HCT116 (cell line): ENCODE results near the gene PYGO2. TPM values are rescaled to one million over a fixed set of nuclear protein-coding genes. Genes with fewer than 3 reads are reported as not detected.

ENCODE experiments used
- ATAC-seq: fragments of 200-7000 bp; cut with Tn5 transposase; 2 replicates; pipeline ENCODE4 v1.9.1; 2020; ENCODE audit warnings: mild to moderate bottlenecking, moderate library complexity
- BruUV-seq: library from RNA; stranded (reverse); fragments of 400-500 nt; replicated peaks from 2 replicates; lab custom pipeline; 2021; lab: Mats Ljungman, UMichigan
- CTCF ChIA-PET: fragments of 300-600 bp; sonication (Branson Sonifier 250); formaldehyde crosslinking; loops from one replicate; lab custom pipeline; 2021; ENCODE audit warnings: antibody characterized with exemption; lab: Charles Lee
- POLR2A ChIA-PET: fragments of 300-600, 350-600 bp; sonication (Branson Sonifier 250); formaldehyde crosslinking; loops from one replicate; lab custom pipeline; 2021; ENCODE audit warnings: antibody characterized with exemption; lab: Charles Lee
- RAD21 ChIA-PET, 2 experiments: fragments of 300-600 bp; sonication (Branson Sonifier 250); formaldehyde crosslinking; loops; one replicate each; lab custom pipeline; 2023; ENCODE audit warnings: low total read pairs in 2 of 2; ENCODE audit not compliant: uncharacterized antibody in 2 of 2, unreplicated experiment in 2 of 2, low non-redundant PET in 1 of 2; lab: Charles Lee
- DNase-seq: peaks from one replicate; pipeline ENCODE4 v3.0.0-alpha.2; 2010; ENCODE audit warnings: low read depth, low spot score
- H2AFZ ChIP-seq: fragments of 200-600 bp; shearing (Covaris generic), sonication (generic); 2 replicates; pipeline ENCODE4 v1.6.1; 2017; ENCODE audit warnings: low read depth, mixed run types, mixed read lengths, antibody characterized with exemption, low read length; ENCODE audit not compliant: poor library complexity, severe bottlenecking
- H3K27ac ChIP-seq: 2 replicates; pipeline ENCODE4 v1.5.1; 2012; ENCODE audit warnings: low read depth, low read length
- H3K27me3 ChIP-seq: fragments of 200-600 bp; sonication (generic); 2 replicates; pipeline ENCODE4 v1.6.1; 2016; ENCODE audit warnings: mixed run types, low read length, mixed read lengths; ENCODE audit not compliant: insufficient read depth
- H3K36me3 ChIP-seq, 2 experiments: fragments of 200-500 bp in 1 of 2; fragments of 200-600 bp in 1 of 2; sonication (Bioruptor generic) in 1 of 2; sonication (generic) in 1 of 2; 2 replicates each; pipeline versions ENCODE4 v1.5.1 to v1.6.1; 2014 to 2016; ENCODE audit warnings: low read length in 2 of 2, inconsistent platforms in 1 of 2, mixed read lengths in 1 of 2, mixed run types in 1 of 2; ENCODE audit not compliant: insufficient read depth in 2 of 2, control insufficient read depth in 1 of 2
- H3K4me1 ChIP-seq, 2 experiments: fragments of 200-600 bp in 1 of 2; sonication (generic) in 1 of 2; 2 replicates each; pipeline versions ENCODE4 v1.5.1 to v1.6.1; 2012 to 2017; ENCODE audit warnings: low read length in 2 of 2, inconsistent platforms in 1 of 2, mild to moderate bottlenecking in 1 of 2, mixed read lengths in 1 of 2, mixed run types in 1 of 2, moderate library complexity in 1 of 2; ENCODE audit not compliant: insufficient read depth in 2 of 2, control insufficient read depth in 1 of 2
- H3K4me2 ChIP-seq: fragments of 200-600 bp; sonication (generic); 2 replicates; pipeline ENCODE4 v1.6.1; 2017; ENCODE audit warnings: mixed run types, low read length, mixed read lengths
- H3K4me3 ChIP-seq, 2 experiments: fragments of 200-600 bp in 1 of 2; sonication (generic) in 1 of 2; replicated peaks in 1 of 2; 2 replicates each; pipeline ENCODE4 v1.5.1; 2011 to 2016; ENCODE audit warnings: low read length in 2 of 2, control low read depth in 1 of 2, low read depth in 1 of 2, mild to moderate bottlenecking in 1 of 2, mixed read lengths in 1 of 2, mixed run types in 1 of 2
- H3K79me2 ChIP-seq: fragments of 200-600 bp; sonication (generic); 2 replicates; pipeline ENCODE4 v1.6.1; 2017; ENCODE audit warnings: mild to moderate bottlenecking, mixed run types, low read length, moderate library complexity, mixed read lengths; ENCODE audit not compliant: insufficient read depth
- H3K9ac ChIP-seq: fragments of 200-600 bp; sonication (generic); 2 replicates; pipeline ENCODE4 v1.6.1; 2016; ENCODE audit warnings: low read length, mixed read lengths
- H3K9me2 ChIP-seq: fragments of 200-600 bp; sonication (generic), shearing (Covaris generic); 2 replicates; pipeline ENCODE4 v1.6.1; 2017; ENCODE audit warnings: mixed run types, mild to moderate bottlenecking, moderate library complexity; ENCODE audit not compliant: insufficient read depth
- H3K9me3 ChIP-seq, 2 experiments: fragments of 200-500 bp in 1 of 2; fragments of 200-600 bp in 1 of 2; sonication (Bioruptor generic) in 1 of 2; sonication (generic) in 1 of 2; 2 replicates each; pipeline ENCODE4 v1.6.1; 2014 to 2017; ENCODE audit warnings: low read length in 2 of 2, mixed read lengths in 2 of 2, inconsistent platforms in 1 of 2, low read depth in 1 of 2, mild to moderate bottlenecking in 1 of 2, mixed run types in 1 of 2, moderate library complexity in 1 of 2; ENCODE audit not compliant: control insufficient read depth in 1 of 2, insufficient read depth in 1 of 2
- H4K20me1 ChIP-seq: fragments of 200-600 bp; sonication (generic), shearing (Covaris generic); 2 replicates; pipeline ENCODE4 v1.6.1; 2017; ENCODE audit warnings: mixed run types, mild to moderate bottlenecking, moderate library complexity; ENCODE audit not compliant: insufficient read depth
- CBX3 ChIP-seq: IDR thresholded peaks from 2 replicates; pipeline ENCODE4 v1.6.1; 2012; ENCODE audit warnings: low read depth
- CTCF ChIP-seq, 3 experiments: fragments of 200-600 bp in 1 of 3; sonication (generic) in 1 of 3; IDR thresholded peaks in 2 of 3; conservative IDR thresholded peaks in 1 of 3; 2 replicates each; pipeline ENCODE4 v1.5.1; 2012 to 2017; ENCODE audit warnings: low read depth in 2 of 3, low read length in 2 of 3, antibody characterized with exemption in 1 of 3, borderline replicate concordance in 1 of 3, control low read depth in 1 of 3, mild to moderate bottlenecking in 1 of 3, mixed read lengths in 1 of 3, mixed run types in 1 of 3, moderate library complexity in 1 of 3; ENCODE audit not compliant: insufficient read depth in 1 of 3
- POLR2AphosphoS5 ChIP-seq: IDR thresholded peaks from 2 replicates; pipeline ENCODE4 v1.6.1; 2011; ENCODE audit warnings: mild to moderate bottlenecking, low read depth, low read length, moderate library complexity
- intact Hi-C: fragments of 100-400 bp; cut with micrococcal nuclease; formaldehyde crosslinking; loops from 2 replicates; pipeline ENCODE4 v1.10.0; 2022
- total RNA-seq: library from RNA; stranded (reverse); gene quantifications from one replicate; pipeline ENCODE4 v1.2.1, GENCODE V29; 2021; ENCODE audit not compliant: unreplicated experiment

The PYGO2 gene
- total RNA-seq, 1 experiment from 2014 or later, result 37.2 TPM

GRCh38 chr1:154993572-154994268 lies 32.1 kb upstream of the PYGO2 start, which contains the start of gene LENEP:
Gene LENEP, plus strand, starts transcription at chr1:154993586. Its CDS starts 22 bp downstream, at chr1:154993608.
- H3K9me3 ChIP-seq, result no peaks in the 10 kb centered on the region
- H3K36me3 ChIP-seq, result peaks cover 2 to 14% of the 10 kb centered on the region in 2 experiments; a peak in 2 of 4 replicates
- no peak within 1 kb of the TSS for H3K4me2 ChIP-seq
- TF ChIP-seq CBX3 (no peak), POLR2AphosphoS5 (0 out of 2 replicates have a peak, but pooled peaks have one; percentile 1)
- peaks cover 25 to 49% of the 10 kb centered on the region in 2 experiments for H3K4me1 ChIP-seq
- H3K27ac ChIP-seq, result peak within 1 kb of the TSS; percentile 32; the same call in 1 of the 2 replicates
- H3K27me3 ChIP-seq, result no peaks in the 10 kb centered on the region
- ChIA-PET POLR2A (interaction anchor here (1.1 to 2.8 kb wide), 5 partner anchors 10 to 32 kb away, joined by 3 to 18 read pairs (median 8); partner anchors contain the start of genes CKS1B, FLAD1 and SHC1), RAD21 (no interaction called here), CTCF (interaction anchor here (0.7 to 1.3 kb wide), 4 partner anchors 11 to 91 kb away, joined by 3 to 5 read pairs (median 4); no protein-coding TSS in a partner anchor)
- no TSS peak for BruUV-seq
- peak; percentile 10; the same call in 1 of the 2 replicates for ATAC-seq
- no peak within 1 kb of the TSS for H2AFZ ChIP-seq
- H3K79me2 ChIP-seq, result peaks cover 10% of the 10 kb centered on the region; the same call in 1 of the 2 replicates
- H3K4me3 ChIP-seq, result no peak within 1 kb of the TSS
- intact Hi-C loops, result no loop called here
- H3K9me2 ChIP-seq, result no peaks in the 10 kb centered on the region
- 0 out of 2 replicates have a peak within 1 kb of the TSS, but pooled peaks have one; percentile 10 for H3K9ac ChIP-seq
- DNase-seq, result no peak
- no peaks in the 10 kb centered on the region for H4K20me1 ChIP-seq

GRCh38 chr1:154992721-154993571 lies 31.4 kb upstream of the PYGO2 start:
- Histone ChIP-seq H3K79me2 (peaks cover 18% of the 10 kb centered on the region; the same call in 1 of the 2 replicates), H3K4me2 (no peak overlapping the region), H3K9me2 (no peaks in the 10 kb centered on the region), H3K27ac (peak overlapping the region; percentile 29; the same call in 1 of the 2 replicates), H3K4me1 (peaks cover 20 to 43% of the 10 kb centered on the region in 2 experiments), H3K9me3 (no peaks in the 10 kb centered on the region), H2AFZ (no peak overlapping the region), H3K36me3 (peaks cover 4 to 22% of the 10 kb centered on the region in 2 experiments; a peak in 3 of 4 replicates), H3K9ac (no peak overlapping the region), H4K20me1 (no peaks in the 10 kb centered on the region), H3K27me3 (no peaks in the 10 kb centered on the region), H3K4me3 (no peak overlapping the region)
- ATAC-seq (peak; percentile 65), DNase-seq (no peak)
- no TSS peak for BruUV-seq
- intact Hi-C loops, result no loop called here
- RAD21 ChIA-PET, result no interaction called here
- POLR2A ChIA-PET, result interaction anchor here (1.1 to 2.8 kb wide), 3 partner anchors 10 to 31 kb away, joined by 3 to 15 read pairs (median 8); partner anchors contain the start of genes CKS1B and FLAD1
- TF ChIP-seq POLR2AphosphoS5, result 0 out of 2 replicates have a peak, but pooled peaks have one; percentile 8
- TF ChIP-seq CTCF (IDR thresholded peaks at IDR 0.05 in 2 of 3, conservative IDR thresholded peaks at IDR 0.05 in 1 of 3; ENCODE audit: borderline replicate concordance in 1 of 3, insufficient read depth in 1 of 3, low read depth in 2 of 3, low read length in 2 of 3), result peak in 2 of 3 experiments; percentile 34 to 40; a peak in 3 of 6 replicates
- no peak for TF ChIP-seq CBX3
- CTCF ChIA-PET, result interaction anchor here (0.7 to 1.3 kb wide), 3 partner anchors 11 to 92 kb away, joined by 4 to 5 read pairs (median 4); no protein-coding TSS in a partner anchor
